AG09319 (cell line): ENCODE measurements around the gene RAB40C.

Experiments used
- DNase-seq: peaks from one replicate; pipeline ENCODE4 v3.0.0-alpha.2; 2010; ENCODE audit warnings: low read depth; ENCODE audit errors: extremely low read depth
- TF ChIP-seq, protein P1 (sequence below): IDR thresholded peaks from 2 replicates; pipeline ENCODE4 v1.5.1; 2011; ENCODE audit warnings: low read depth, mild to moderate bottlenecking, inconsistent platforms, low read length, moderate library complexity

Gene RAB40C

DNA sequence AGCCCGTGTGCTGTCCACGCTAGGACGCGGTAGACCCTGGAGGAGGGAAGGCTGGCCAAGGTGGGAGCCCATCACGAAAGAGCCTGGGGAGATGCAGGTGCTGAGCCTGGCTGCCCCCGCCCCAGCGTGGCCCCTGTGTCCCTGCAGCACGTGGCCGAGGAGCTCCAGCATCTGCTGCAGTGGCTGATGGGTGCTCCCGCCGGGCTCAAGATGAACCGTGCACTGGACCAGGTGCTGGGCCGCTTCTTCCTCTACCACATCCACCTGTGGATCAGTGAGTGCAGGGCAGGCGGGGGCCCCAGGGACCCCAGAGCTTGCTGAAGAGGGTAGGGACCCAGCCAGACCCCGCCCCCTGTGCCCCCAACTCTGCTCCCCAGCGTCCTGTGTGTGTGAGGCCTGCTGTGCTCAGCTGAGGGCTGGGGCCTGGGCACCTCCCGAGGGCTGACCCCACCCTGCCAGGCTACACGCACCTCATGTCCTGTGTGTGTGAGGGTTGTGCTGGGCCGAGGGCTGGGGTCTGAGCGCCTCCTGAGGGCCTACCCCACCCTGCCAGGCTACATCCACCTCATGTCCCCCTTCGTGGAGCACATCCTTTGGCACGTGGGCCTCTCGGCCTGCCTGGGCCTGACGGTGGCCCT, 11.5 kb upstream of the RAB40C start:
- DNase-seq, result no peak
- TF ChIP-seq, protein P1, sequence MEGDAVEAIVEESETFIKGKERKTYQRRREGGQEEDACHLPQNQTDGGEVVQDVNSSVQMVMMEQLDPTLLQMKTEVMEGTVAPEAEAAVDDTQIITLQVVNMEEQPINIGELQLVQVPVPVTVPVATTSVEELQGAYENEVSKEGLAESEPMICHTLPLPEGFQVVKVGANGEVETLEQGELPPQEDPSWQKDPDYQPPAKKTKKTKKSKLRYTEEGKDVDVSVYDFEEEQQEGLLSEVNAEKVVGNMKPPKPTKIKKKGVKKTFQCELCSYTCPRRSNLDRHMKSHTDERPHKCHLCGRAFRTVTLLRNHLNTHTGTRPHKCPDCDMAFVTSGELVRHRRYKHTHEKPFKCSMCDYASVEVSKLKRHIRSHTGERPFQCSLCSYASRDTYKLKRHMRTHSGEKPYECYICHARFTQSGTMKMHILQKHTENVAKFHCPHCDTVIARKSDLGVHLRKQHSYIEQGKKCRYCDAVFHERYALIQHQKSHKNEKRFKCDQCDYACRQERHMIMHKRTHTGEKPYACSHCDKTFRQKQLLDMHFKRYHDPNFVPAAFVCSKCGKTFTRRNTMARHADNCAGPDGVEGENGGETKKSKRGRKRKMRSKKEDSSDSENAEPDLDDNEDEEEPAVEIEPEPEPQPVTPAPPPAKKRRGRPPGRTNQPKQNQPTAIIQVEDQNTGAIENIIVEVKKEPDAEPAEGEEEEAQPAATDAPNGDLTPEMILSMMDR, result no peak

DNA sequence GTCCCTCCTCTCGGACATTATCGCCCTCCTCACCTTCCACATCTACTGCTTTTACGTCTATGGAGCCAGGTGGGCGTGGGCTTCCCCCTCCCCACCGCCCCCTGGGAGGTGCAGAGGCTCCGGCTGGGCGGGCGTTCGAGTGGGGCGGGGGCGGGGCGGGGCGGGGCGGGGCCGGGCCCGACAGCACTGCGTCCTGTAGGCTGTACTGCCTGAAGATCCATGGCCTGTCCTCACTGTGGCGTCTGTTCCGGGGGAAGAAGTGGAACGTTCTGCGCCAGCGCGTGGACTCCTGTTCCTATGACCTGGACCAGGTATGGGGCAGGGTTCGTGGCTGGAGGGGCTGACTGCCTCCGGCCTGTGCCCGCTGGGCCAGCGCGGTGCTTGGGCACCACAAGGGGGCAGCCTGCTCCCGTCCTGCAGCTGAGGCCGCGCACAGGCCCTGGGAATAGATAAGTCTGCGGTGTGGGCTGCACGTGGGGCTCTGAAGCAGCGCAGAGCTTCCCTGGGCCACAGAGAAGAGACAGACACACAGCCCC, 10.9 kb upstream of the RAB40C start:
- DNase-seq, result peak; percentile 48

GRCh38 chr16:580141-580945, 9.5 kb upstream of the RAB40C start:
- DNase-seq, result no peak
- TF ChIP-seq, protein P1, result no peak

More for the DNA sequence above, 10.9 kb upstream of the RAB40C start:
- TF ChIP-seq, protein P1, result peak; percentile 86

GRCh38 chr16:580946-581498, 8.8 kb upstream of the RAB40C start:
- no peak for DNase-seq
- TF ChIP-seq, protein P1, result no peak

DNA sequence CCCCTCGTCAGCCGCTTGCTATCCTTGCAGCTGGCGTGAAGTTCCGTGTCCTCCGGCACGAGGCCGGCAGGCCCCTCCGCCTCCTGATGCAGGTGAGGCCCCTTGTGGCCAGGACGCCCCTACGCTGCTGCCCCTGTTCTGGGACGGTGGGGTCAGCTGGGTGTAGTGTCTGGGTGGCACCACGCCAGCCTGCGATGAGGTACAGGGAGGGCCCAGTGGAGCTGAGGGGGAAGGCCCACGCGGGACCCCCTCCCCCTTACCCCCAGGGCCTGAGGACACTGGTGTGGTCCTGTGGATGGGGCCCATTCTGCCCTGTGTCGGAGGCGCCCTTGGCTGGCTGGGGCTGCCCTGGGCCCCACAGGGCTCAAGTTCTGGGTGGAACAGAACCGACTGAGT, 7.7 kb upstream of the RAB40C start:
- DNase-seq, result no peak
- TF ChIP-seq, protein P1, result no peak

GRCh38 chr16:582614-583331, 7.1 kb upstream of the RAB40C start:
- TF ChIP-seq, protein P1, result no peak
- no peak for DNase-seq
